ENCODE measurements around the gene PLXNA2. TPM values are rescaled to one million over a fixed set of nuclear protein-coding genes. Genes with fewer than 3 reads are reported as not detected.

PLXNA2 gene
- total and polyA plus RNA-seq, 2 donors (not counting 1 experiment from before 2014, with no cell fraction given) = 0.31 to 1.2 TPM

GRCh38 chr1:208041505-208041904 lies 202.7 kb downstream of the PLXNA2 start:
- Histone ChIP-seq H3K79me2 (ENCODE audit: control insufficient read depth, insufficient read depth, low read length) (no peaks in the 10 kb centered on the region), H3K9me3 (ENCODE audit: control extremely low read depth in 1 of 3, control insufficient read depth in 2 of 3, insufficient read depth in 1 of 3, low read length in 2 of 3) (no peaks in the 10 kb centered on the region), H3K27me3 (replicated peaks in 1 of 4; ENCODE audit: control extremely low read depth in 1 of 4, control insufficient read depth in 3 of 4, insufficient read depth in 4 of 4, low read length in 3 of 4) (no peaks in the 10 kb centered on the region), H3K27ac (ENCODE audit: low read length in 2 of 2) (no peak overlapping the region), H2AFZ (ENCODE audit: insufficient read depth, low read depth, low read length, poor library complexity, severe bottlenecking) (no peak overlapping the region), H3K36me3 (replicated peaks in 1 of 2; ENCODE audit: control extremely low read depth in 1 of 2, control insufficient read depth in 1 of 2, extremely low read depth in 1 of 2, insufficient read depth in 2 of 2, low read length in 1 of 2) (no peaks in the 10 kb centered on the region), H3K4me3 (ENCODE audit: control extremely low read depth in 1 of 5, extremely low read depth in 1 of 5, insufficient read depth in 1 of 5, low read depth in 2 of 5, low read length in 4 of 5) (no peak overlapping the region), H3K4me2 (replicated peaks; ENCODE audit: low read depth, low read length, poor library complexity, severe bottlenecking) (no peak overlapping the region), H3K9ac (ENCODE audit: low read length) (no peak overlapping the region), H4K20me1 (ENCODE audit: control insufficient read depth, insufficient read depth, low read length, poor library complexity, severe bottlenecking) (no peaks in the 10 kb centered on the region), H3K4me1 (ENCODE audit: control insufficient read depth in 2 of 2, insufficient read depth in 2 of 2, low read length in 2 of 2) (no peaks in the 10 kb centered on the region)
- ChIA-PET POLR2A (no interaction called here), CTCF (interaction anchor here (1.1 kb wide), 1 partner anchor 19 kb away, joined by 3 read pairs; no protein-coding TSS in a partner anchor)
- WGBS (ENCODE audit: insufficient coverage) = 97% methylated on average over 8 of the region's 9 CpGs
- H3K27ac Mint-ChIP-seq = no peak overlapping the region
- DNase-seq (no peak), ATAC-seq (ENCODE audit: low read depth) (no peak)
- no peaks in the 10 kb centered on the region for H3K4me1 Mint-ChIP-seq
- H3K4me3 Mint-ChIP-seq = no peak overlapping the region
- H3K9me3 Mint-ChIP-seq (ENCODE audit: insufficient read depth) = no peaks in the 10 kb centered on the region
- H3K27me3 Mint-ChIP-seq = no peaks in the 10 kb centered on the region
- no peak for TF ChIP-seq CTCF (IDR thresholded peaks at IDR 0.05)
- no peak for TF ChIP-seq EZH2 (IDR thresholded peaks at IDR 0.05; ENCODE audit: borderline replicate concordance, insufficient read depth, low read depth, low read length, poor library complexity, severe bottlenecking)
- intact Hi-C loops (cut with micrococcal nuclease) = no loop called here

- H2AFZ ChIP-seq (ENCODE audit: insufficient read depth, low read depth, low read length, poor library complexity, severe bottlenecking) = no peak overlapping the region
- WGBS (ENCODE audit: insufficient coverage) = 93% methylated on average over 3 of the region's 6 CpGs
- Mint-ChIP-seq H3K9me3 (ENCODE audit: insufficient read depth) (no peaks in the 10 kb centered on the region), H3K27me3 (peaks cover 5% of the 10 kb centered on the region), H3K4me3 (no peak overlapping the region), H3K27ac (no peak overlapping the region), H3K4me1 (no peaks in the 10 kb centered on the region)
- no peaks in the 10 kb centered on the region for H3K27me3 ChIP-seq (replicated peaks in 1 of 4; ENCODE audit: control extremely low read depth in 1 of 4, control insufficient read depth in 3 of 4, insufficient read depth in 4 of 4, low read length in 3 of 4)
- no peaks in the 10 kb centered on the region for H4K20me1 ChIP-seq (ENCODE audit: control insufficient read depth, insufficient read depth, low read length, poor library complexity, severe bottlenecking)
- no peak for DNase-seq
- no peak overlapping the region for H3K9ac ChIP-seq (ENCODE audit: low read length)
- H3K4me3 ChIP-seq (ENCODE audit: control extremely low read depth in 1 of 5, extremely low read depth in 1 of 5, insufficient read depth in 1 of 5, low read depth in 2 of 5, low read length in 4 of 5) = no peak overlapping the region
- no peaks in the 10 kb centered on the region for H3K79me2 ChIP-seq (ENCODE audit: control insufficient read depth, insufficient read depth, low read length)
- H3K36me3 ChIP-seq (replicated peaks in 1 of 2; ENCODE audit: control extremely low read depth in 1 of 2, control insufficient read depth in 1 of 2, extremely low read depth in 1 of 2, insufficient read depth in 2 of 2, low read length in 1 of 2) = no peaks in the 10 kb centered on the region
- TF ChIP-seq EZH2 (IDR thresholded peaks at IDR 0.05; ENCODE audit: borderline replicate concordance, insufficient read depth, low read depth, low read length, poor library complexity, severe bottlenecking) (no peak), CTCF (IDR thresholded peaks at IDR 0.05) (no peak)
- H3K4me2 ChIP-seq (replicated peaks; ENCODE audit: low read depth, low read length, poor library complexity, severe bottlenecking) = no peak overlapping the region
- intact Hi-C loops (cut with micrococcal nuclease) = no loop called here
- no peak overlapping the region for H3K27ac ChIP-seq (ENCODE audit: low read length in 2 of 2)
- POLR2A ChIA-PET = no interaction called here
- ATAC-seq (ENCODE audit: low read depth) = no peak
- no peaks in the 10 kb centered on the region for H3K9me3 ChIP-seq (ENCODE audit: control extremely low read depth in 1 of 3, control insufficient read depth in 2 of 3, insufficient read depth in 1 of 3, low read length in 2 of 3)
- CTCF ChIA-PET = no interaction called here
- H3K4me1 ChIP-seq (ENCODE audit: control insufficient read depth in 2 of 2, insufficient read depth in 2 of 2, low read length in 2 of 2) = no peaks in the 10 kb centered on the region
These were observed 203.3 kb downstream of the PLXNA2 start for GRCh38 chr1:208040821-208041297.
